ENCODE measurements around the gene RNU5B-1.

DNA sequence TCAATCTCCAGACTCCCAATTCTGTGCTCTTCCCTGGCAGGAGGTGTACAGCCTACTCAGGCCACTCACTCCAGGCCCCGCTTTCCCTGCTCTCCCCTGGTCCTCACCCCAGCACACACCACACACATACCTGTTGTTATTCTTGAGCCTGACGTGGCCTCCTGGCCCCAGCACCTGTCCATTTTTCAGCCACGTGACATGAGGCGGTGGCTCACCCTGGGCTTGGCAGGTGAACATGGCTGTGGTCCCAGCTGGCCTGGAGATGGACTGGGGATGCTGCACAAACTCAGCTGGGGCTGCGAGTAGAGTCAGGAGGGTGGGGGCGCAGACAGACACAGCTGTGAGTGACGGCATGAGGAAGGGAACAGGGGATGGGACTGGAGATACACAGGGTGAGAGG, 27.3 kb downstream of the RNU5B-1 start:
- no peak for TF ChIP-seq CTCF (IDR thresholded peaks at IDR 0.05)
- TF ChIP-seq POLR2A (IDR thresholded peaks at IDR 0.05) = no peak
